Astrocyte (in vitro differentiated cells and primary cell): ENCODE data around the gene DNAJB9. TPM values are rescaled to one million over a fixed set of nuclear protein-coding genes. Genes with fewer than 3 reads are reported as not detected.

Experiments
- DNase-seq: peaks from one replicate; pipeline ENCODE4 v3.0.0-alpha.2; 2010; ENCODE audit warnings: low read depth
- FAIRE-seq: peaks from 2 replicates; lab custom pipeline; 2011; peaks lifted over from hg19 to GRCh38; lab: Jason Lieb, UNC
- H2AFZ ChIP-seq: 2 replicates; pipeline ENCODE4 v1.6.0; 2012; ENCODE audit warnings: low read depth, low read length, inconsistent platforms
- H3K27ac ChIP-seq: 2 replicates; pipeline ENCODE4 v1.5.1; 2011; ENCODE audit warnings: low read depth, low read length, inconsistent platforms
- H3K27me3 ChIP-seq: 2 replicates; pipeline ENCODE4 v1.6.0; 2011; ENCODE audit warnings: low read length, inconsistent platforms; ENCODE audit not compliant: insufficient read depth
- H3K36me3 ChIP-seq: 2 replicates; pipeline ENCODE4 v1.5.1; 2011; ENCODE audit warnings: low read length, inconsistent platforms; ENCODE audit not compliant: insufficient read depth
- H3K4me1 ChIP-seq: 2 replicates; pipeline ENCODE4 v1.5.1; 2011; ENCODE audit warnings: low read length, inconsistent platforms; ENCODE audit not compliant: insufficient read depth
- H3K4me2 ChIP-seq: 2 replicates; pipeline ENCODE4 v1.6.0; 2012; ENCODE audit warnings: low read length, inconsistent platforms
- H3K4me3 ChIP-seq: 2 replicates; pipeline ENCODE4 v1.5.1; 2011; ENCODE audit warnings: low read depth, mild to moderate bottlenecking, low read length, inconsistent platforms; ENCODE audit not compliant: insufficient read depth
- H3K79me2 ChIP-seq: 2 replicates; pipeline ENCODE4 v1.6.0; 2012; ENCODE audit warnings: mild to moderate bottlenecking, low read length, inconsistent platforms; ENCODE audit not compliant: insufficient read depth
- H3K9ac ChIP-seq: 2 replicates; pipeline ENCODE4 v1.6.0; 2012; ENCODE audit warnings: mild to moderate bottlenecking, low read length, inconsistent platforms
- H3K9me3 ChIP-seq: 2 replicates; pipeline ENCODE4 v1.5.1; 2012; ENCODE audit warnings: low read depth, mild to moderate bottlenecking, low read length, inconsistent platforms; ENCODE audit not compliant: insufficient read depth
- H4K20me1 ChIP-seq: 2 replicates; pipeline ENCODE4 v1.6.0; 2012; ENCODE audit warnings: low read length, inconsistent platforms; ENCODE audit not compliant: insufficient read depth
- H3K27ac Mint-ChIP-seq: one replicate; pipeline ENCODE4 v1.8.0; 2021; ENCODE audit warnings: mild to moderate bottlenecking, mixed read lengths; ENCODE audit not compliant: unreplicated experiment
- H3K27me3 Mint-ChIP-seq: one replicate; pipeline ENCODE4 v1.8.0; 2021; ENCODE audit warnings: low read depth, mixed read lengths; ENCODE audit not compliant: unreplicated experiment
- H3K36me3 Mint-ChIP-seq: one replicate; pipeline ENCODE4 v1.8.0; 2021; ENCODE audit warnings: low read depth, mixed read lengths; ENCODE audit not compliant: unreplicated experiment
- H3K4me1 Mint-ChIP-seq: one replicate; pipeline ENCODE4 v1.8.0; 2021; ENCODE audit warnings: low read depth, mixed read lengths; ENCODE audit not compliant: unreplicated experiment
- H3K4me3 Mint-ChIP-seq: one replicate; pipeline ENCODE4 v1.8.0; 2021; ENCODE audit warnings: mild to moderate bottlenecking, moderate library complexity, mixed read lengths; ENCODE audit not compliant: unreplicated experiment
- H3K9me3 Mint-ChIP-seq: one replicate; pipeline ENCODE4 v1.8.0; 2021; ENCODE audit warnings: mild to moderate bottlenecking, mixed read lengths; ENCODE audit not compliant: unreplicated experiment
- CTCF ChIP-seq: IDR thresholded peaks from 2 replicates; pipeline ENCODE4 v1.5.1; 2011; ENCODE audit warnings: low read depth, mild to moderate bottlenecking, inconsistent platforms, low read length, moderate library complexity; ENCODE audit not compliant: insufficient read depth
- EZH2 ChIP-seq: IDR thresholded peaks from 2 replicates; pipeline ENCODE4 v1.6.1; 2012; ENCODE audit warnings: mild to moderate bottlenecking, low read length, inconsistent platforms; ENCODE audit not compliant: insufficient read depth
- total RNA-seq: library from RNA; stranded (reverse); gene quantifications from 2 replicates; pipeline ENCODE4 v1.2.1, GENCODE V29; 2021

DNAJB9 gene
- total RNA-seq, 1 donor from 2014 or later, result 25.2 TPM

GRCh38 chr7:108565987-108566386, 3.7 kb upstream of the DNAJB9 start:
- DNase-seq, result no peak
- Mint-ChIP-seq H3K9me3 (no peaks in the 10 kb centered on the region), H3K27ac (no peak overlapping the region), H3K36me3 (peaks cover under 1% of the 10 kb centered on the region), H3K27me3 (no peaks in the 10 kb centered on the region), H3K4me1 (peaks cover 14% of the 10 kb centered on the region), H3K4me3 (no peak overlapping the region)
- no peak for TF ChIP-seq CTCF
- no peak for TF ChIP-seq EZH2
- peaks cover 11% of the 10 kb centered on the region for H3K4me1 ChIP-seq
- H3K9me3 ChIP-seq, result no peaks in the 10 kb centered on the region
- no peak overlapping the region for H2AFZ ChIP-seq
- no peak overlapping the region for H3K4me3 ChIP-seq
- peaks cover 52% of the 10 kb centered on the region for H3K79me2 ChIP-seq
- H3K27ac ChIP-seq, result no peak overlapping the region
- H3K4me2 ChIP-seq, result no peak overlapping the region
- no peak for FAIRE-seq
- H3K9ac ChIP-seq, result no peak overlapping the region
- peaks cover 5% of the 10 kb centered on the region for H3K36me3 ChIP-seq
- no peaks in the 10 kb centered on the region for H3K27me3 ChIP-seq
- H4K20me1 ChIP-seq, result peaks cover 5% of the 10 kb centered on the region

GRCh38 chr7:108568801-108569380, 783 bp upstream of the DNAJB9 start:
- Mint-ChIP-seq H3K27me3 (no peaks in the 10 kb centered on the region), H3K9me3 (no peaks in the 10 kb centered on the region), H3K4me3 (peak overlapping the region; percentile 99), H3K36me3 (no peaks in the 10 kb centered on the region), H3K4me1 (peaks cover 11% of the 10 kb centered on the region), H3K27ac (peak overlapping the region; percentile 78)
- no peak for TF ChIP-seq CTCF
- TF ChIP-seq EZH2, result no peak
- H3K79me2 ChIP-seq, result peaks cover 78% of the 10 kb centered on the region
- no peak for FAIRE-seq
- H4K20me1 ChIP-seq, result peaks cover 26% of the 10 kb centered on the region
- H3K4me3 ChIP-seq, result peak overlapping the region; percentile 96
- H3K27ac ChIP-seq, result peak overlapping the region; percentile 95
- H3K4me2 ChIP-seq, result peak overlapping the region; percentile 92
- H2AFZ ChIP-seq, result peak overlapping the region; percentile 91
- DNase-seq, result no peak
- H3K4me1 ChIP-seq, result peaks cover 15% of the 10 kb centered on the region
- no peaks in the 10 kb centered on the region for H3K27me3 ChIP-seq
- H3K36me3 ChIP-seq, result peaks cover 20% of the 10 kb centered on the region
- H3K9me3 ChIP-seq, result no peaks in the 10 kb centered on the region
- peak overlapping the region; percentile 95 for H3K9ac ChIP-seq

- Mint-ChIP-seq H3K36me3 (peaks cover 3% of the 10 kb centered on the region), H3K9me3 (no peaks in the 10 kb centered on the region), H3K4me3 (peak overlapping the region; percentile 99), H3K27ac (peak overlapping the region; percentile 88), H3K4me1 (peaks cover 11% of the 10 kb centered on the region), H3K27me3 (no peaks in the 10 kb centered on the region)
- TF ChIP-seq EZH2, result no peak
- TF ChIP-seq CTCF, result no peak
- Histone ChIP-seq H3K4me3 (peak overlapping the region; percentile 96), H3K27ac (peak overlapping the region; percentile 98), H3K4me2 (peak overlapping the region; percentile 92), H3K4me1 (peaks cover 15% of the 10 kb centered on the region), H3K9ac (peak overlapping the region; percentile 95), H3K79me2 (peaks cover 80% of the 10 kb centered on the region), H4K20me1 (peaks cover 31% of the 10 kb centered on the region), H3K36me3 (peaks cover 23% of the 10 kb centered on the region), H2AFZ (peak overlapping the region; percentile 84), H3K27me3 (no peaks in the 10 kb centered on the region), H3K9me3 (no peaks in the 10 kb centered on the region)
- peak; percentile 31 for DNase-seq
- no peak for FAIRE-seq
Measured at GRCh38 chr7:108570146-108570755, 577 bp downstream of the DNAJB9 start.
